K562 (cell line): ENCODE data around the gene MSI1. TPM values are rescaled to one million over a fixed set of nuclear protein-coding genes. Genes with fewer than 3 reads are reported as not detected.

Experiments
- ATAC-seq: fragments of 200-7000 bp; cut with Tn5 transposase; 3 replicates; pipeline ENCODE4 v1.9.1; 2020; ENCODE audit warnings: moderate library complexity
- BruUV-seq: library from RNA; stranded (reverse); fragments of 400-500 nt; replicated peaks from 2 replicates; lab custom pipeline; 2021; lab: Mats Ljungman, UMichigan
- CTCF ChIA-PET: fragments of 300-600 bp; formaldehyde crosslinking; extraction: SDS; loops from one replicate; lab custom pipeline; 2021; ENCODE audit warnings: low intra/inter-chr PET ratio; lab: Yijun Ruan, JAX
- POLR2A ChIA-PET: fragments of 300-600, 350-650 bp; sonication (Branson Sonifier 250); formaldehyde crosslinking; extraction: SDS; loops from one replicate; lab custom pipeline; 2021; ENCODE audit warnings: antibody characterized with exemption, inconsistent platforms; lab: Yijun Ruan, JAX
- DNase-seq, 4 experiments: peaks; one replicate each; pipeline versions ENCODE4 v3.0.0 to v3.0.0-alpha.2; 2011 to 2018; ENCODE audit warnings: low spot score in 3 of 4, mixed read lengths in 3 of 4; ENCODE audit errors: extremely low read depth in 1 of 4
- FAIRE-seq: peaks from 2 replicates; lab custom pipeline; 2011; peaks lifted over from hg19 to GRCh38; lab: Jason Lieb, UNC
- H2AFZ ChIP-seq: 2 replicates; pipeline ENCODE4 v1.6.0; 2011; ENCODE audit warnings: low read depth, low read length, control low read depth, inconsistent platforms
- H3K27ac ChIP-seq: fragments of 200-600 bp; 3 replicates; pipeline ENCODE4 v1.8.0; 2011; ENCODE audit warnings: low read depth, mild to moderate bottlenecking, control low read depth, inconsistent platforms, low read length, moderate library complexity, mixed read lengths; ENCODE audit errors: extremely low read depth
- H3K27me3 ChIP-seq, 2 experiments: fragments of 300-600 bp in 1 of 2; 2 replicates in 1 of 2; 3 replicates in 1 of 2; pipeline versions ENCODE4 v1.6.0 to v1.8.0; 2011; ENCODE audit warnings: inconsistent platforms in 2 of 2, low read length in 2 of 2, mild to moderate bottlenecking in 1 of 2, mixed read lengths in 1 of 2, moderate library complexity in 1 of 2; ENCODE audit not compliant: control insufficient read depth in 2 of 2, insufficient read depth in 2 of 2
- H3K36me3 ChIP-seq: fragments of 300-600 bp; 3 replicates; pipeline ENCODE4 v1.8.0; 2011; ENCODE audit warnings: mild to moderate bottlenecking, low read length, inconsistent platforms; ENCODE audit not compliant: control insufficient read depth, insufficient read depth
- H3K4me1 ChIP-seq, 2 experiments: fragments of 200-600 bp in 1 of 2; replicated peaks in 1 of 2; 2 replicates in 1 of 2; 3 replicates in 1 of 2; pipeline versions ENCODE4 v1.5.1 to v1.8.0; 2011; ENCODE audit warnings: inconsistent platforms in 2 of 2, low read length in 2 of 2, mild to moderate bottlenecking in 1 of 2, mixed read lengths in 1 of 2, moderate library complexity in 1 of 2; ENCODE audit not compliant: control insufficient read depth in 2 of 2, insufficient read depth in 2 of 2
- H3K4me2 ChIP-seq: 2 replicates; pipeline ENCODE4 v1.6.1; 2011; ENCODE audit warnings: low read length, control low read depth, inconsistent platforms, mixed read lengths; ENCODE audit not compliant: insufficient read depth
- H3K4me3 ChIP-seq: fragments of 200-600 bp; sonication (generic), shearing (Covaris generic); 2 replicates; pipeline ENCODE4 v1.5.1; 2016; ENCODE audit warnings: control low read depth, inconsistent platforms
- H3K79me2 ChIP-seq: fragments of 200-600 bp; 3 replicates; pipeline ENCODE4 v1.8.0; 2011; ENCODE audit warnings: low read length, inconsistent platforms; ENCODE audit not compliant: control insufficient read depth, insufficient read depth
- H3K9ac ChIP-seq, 2 experiments: 2 replicates each; pipeline versions ENCODE4 v1.6.0 to v1.6.1; 2011; ENCODE audit warnings: low read depth in 2 of 2, low read length in 2 of 2, control low read depth in 1 of 2, inconsistent platforms in 1 of 2, mild to moderate bottlenecking in 1 of 2, mixed read lengths in 1 of 2; ENCODE audit not compliant: insufficient read depth in 1 of 2
- H3K9me1 ChIP-seq: one replicate; pipeline ENCODE4 v1.6.0; 2011; ENCODE audit warnings: inconsistent platforms, mild to moderate bottlenecking, low read length, moderate library complexity; ENCODE audit not compliant: control insufficient read depth, insufficient read depth
- H3K9me3 ChIP-seq: replicated peaks from 2 replicates; pipeline ENCODE4 v1.5.1; 2011; ENCODE audit warnings: low read depth, low read length, inconsistent platforms; ENCODE audit not compliant: control insufficient read depth, insufficient read depth
- H4K20me1 ChIP-seq: replicated peaks from 2 replicates; pipeline ENCODE4 v1.6.1; 2011; ENCODE audit warnings: low read length, inconsistent platforms, mixed read lengths; ENCODE audit not compliant: control insufficient read depth, insufficient read depth
- ARID1B ChIP-seq: fragments of 450-650 bp; IDR thresholded peaks from 2 replicates; pipeline ENCODE4 v1.6.1; 2016; ENCODE audit warnings: antibody characterized with exemption, mild to moderate bottlenecking, inconsistent platforms
- CBFA2T2 ChIP-seq: fragments of 450-650 bp; conservative IDR thresholded peaks from 2 replicates; pipeline ENCODE4 v1.6.1; 2017; ENCODE audit warnings: mild to moderate bottlenecking
- CBFA2T3 ChIP-seq: fragments of 450-650 bp; IDR thresholded peaks from 2 replicates; pipeline ENCODE4 v1.6.1; 2017
- ELF4 ChIP-seq: fragments of 450-650 bp; formaldehyde crosslinking; IDR thresholded peaks from 2 replicates; pipeline ENCODE4 v1.4.0; 2022; ENCODE audit warnings: missing genetic modification characterization
- FOXK1 ChIP-seq: sonication (generic); formaldehyde crosslinking; IDR thresholded peaks from 2 replicates; pipeline ENCODE4 v1.8.0; 2022; ENCODE audit warnings: missing genetic modification reagents, mild to moderate bottlenecking, borderline replicate concordance
- LEF1 ChIP-seq: fragments of 450-650 bp; IDR thresholded peaks from 2 replicates; pipeline ENCODE4 v1.6.1; 2016; ENCODE audit warnings: mild to moderate bottlenecking
- MAFG ChIP-seq: fragments of 450-650 bp; conservative IDR thresholded peaks from 2 replicates; pipeline ENCODE4 v1.6.1; 2016; ENCODE audit warnings: missing genetic modification characterization, missing compliant biosample characterization
- MEIS2 ChIP-seq: fragments of 450-650 bp; IDR thresholded peaks from 2 replicates; pipeline ENCODE4 v1.6.1; 2014; ENCODE audit warnings: mild to moderate bottlenecking; ENCODE audit not compliant: partially characterized antibody
- NFIC ChIP-seq: fragments of 450-650 bp; IDR thresholded peaks from 2 replicates; pipeline ENCODE4 v1.6.1; 2017; ENCODE audit warnings: mild to moderate bottlenecking, inconsistent platforms
- NFIX ChIP-seq: fragments of 250-450 bp; sonication (Bioruptor Pico); IDR thresholded peaks from 2 replicates; pipeline ENCODE4 v1.4.0; 2020; ENCODE audit warnings: low read depth, mild to moderate bottlenecking, moderate library complexity
- NR1H2 ChIP-seq: sonication (generic); formaldehyde crosslinking; IDR thresholded peaks from 2 replicates; pipeline ENCODE4 v1.4.0; 2020; ENCODE audit warnings: mild to moderate bottlenecking, missing genetic modification reagents
- NR2F6 ChIP-seq: fragments of 450-650 bp; formaldehyde crosslinking; IDR thresholded peaks from 2 replicates; pipeline ENCODE4 v1.4.0; 2020; ENCODE audit warnings: mild to moderate bottlenecking
- PHB ChIP-seq: fragments of 250-450 bp; sonication (Bioruptor Pico); IDR thresholded peaks from 2 replicates; pipeline ENCODE4 v1.5.0; 2021
- POU5F1 ChIP-seq: fragments of 150-350 bp; IDR thresholded peaks from 2 replicates; pipeline ENCODE4 v1.6.1; 2014; ENCODE audit warnings: borderline replicate concordance, low read length, low read depth, mild to moderate bottlenecking; ENCODE audit not compliant: partially characterized antibody
- RFX1 ChIP-seq: fragments of 450-650 bp; IDR thresholded peaks from 2 replicates; pipeline ENCODE4 v1.6.1; 2016; ENCODE audit warnings: mild to moderate bottlenecking, moderate library complexity
- SETDB1 ChIP-seq: IDR thresholded peaks from one replicate; pipeline ENCODE4 v1.6.1; 2012; ENCODE audit warnings: low read length, control low read depth, inconsistent platforms
- TCF3 ChIP-seq: sonication (generic); formaldehyde crosslinking; IDR thresholded peaks from 2 replicates; pipeline ENCODE4 v1.4.0; 2020; ENCODE audit warnings: mild to moderate bottlenecking, missing genetic modification reagents
- U2AF1 ChIP-seq: fragments of 200-400 bp; formaldehyde crosslinking; optimal IDR thresholded peaks from 2 replicates; pipeline ENCODE3; 2017; ENCODE audit warnings: mild to moderate bottlenecking, low read depth, low read length, moderate library complexity
- ZNF41 ChIP-seq: fragments of 250-450 bp; sonication (Bioruptor Pico); conservative IDR thresholded peaks from 2 replicates; pipeline ENCODE4 v1.4.0; 2020; ENCODE audit warnings: mild to moderate bottlenecking
- ZNF75A ChIP-seq: fragments of 450-650 bp; formaldehyde crosslinking; IDR thresholded peaks from 2 replicates; pipeline ENCODE4 v1.4.0; 2020; ENCODE audit warnings: mild to moderate bottlenecking
- whole genome bisulfite sequencing: fragments of 100-300 bp; shearing (Covaris generic); methylation state at CpG from one replicate; pipeline ENCODE4 v1.1.6; 2016; ENCODE audit warnings: low coverage, mixed read lengths; ENCODE audit not compliant: insufficient coverage; ENCODE audit errors: missing lambda C conversion rate; 5-methylcytosine and 5-hydroxymethylcytosine counted together
- in situ Hi-C: fragments of 300-500 bp; cut with MboI; formaldehyde crosslinking; loops from 4 replicates; pipeline ENCODE4 v1.15.0; 2018; ENCODE audit warnings: inconsistent platforms, mixed read lengths
- intact Hi-C: fragments of 100-400 bp; cut with micrococcal nuclease; formaldehyde crosslinking; loops from 2 replicates; pipeline ENCODE4 v1.14.2; 2022
- polyA plus RNA-seq, 8 experiments: library from polyadenylated mRNA; depleted of rRNA in 4 of 8; stranded (reverse) in 5 of 8; unstranded in 3 of 8; fragments of >200 nt; fragmentation: Nextera tagmentation in 2 of 8; fragmentation: Illumina TruSeq in 1 of 8; extraction: Ambion mirVana in 2 of 8; extraction: Trizol in 1 of 8; gene quantifications; 2 replicates each; pipeline versions ENCODE4 v1.2.1 to v1.2.3, GENCODE V29; 2011 to 2014; ENCODE audit warnings: inconsistent platforms in 1 of 8, missing spikeins in 1 of 8
- total RNA-seq, 7 experiments: library from RNA; depleted of rRNA in 6 of 7; stranded (reverse); fragments of >200 nt in 6 of 7; fragmentation: Illumina TruSeq in 2 of 7; extraction: Trizol in 2 of 7; gene quantifications; 2 replicates each; pipeline versions ENCODE4 v1.2.1 to v1.2.3, GENCODE V29; 2011 to 2021; ENCODE audit warnings: low replicate concordance in 1 of 7
- TF ChIP-seq, protein P1 (sequence below): IDR thresholded peaks from 2 replicates; pipeline ENCODE4 v1.6.1; 2012; ENCODE audit warnings: low read depth, low read length, improper control_type of control experiment, borderline replicate concordance
- TF ChIP-seq, protein P2 (sequence below): fragments of 450-650 bp; IDR thresholded peaks from 2 replicates; pipeline ENCODE4 v1.6.1; 2018; ENCODE audit not compliant: partially characterized antibody

Gene MSI1
- total and polyA plus RNA-seq, 9 of the 15 experiments (the other 6 are each of a cell fraction or from before 2014, with no cell fraction given), result 0.16 TPM; not detected in 8

DNA sequence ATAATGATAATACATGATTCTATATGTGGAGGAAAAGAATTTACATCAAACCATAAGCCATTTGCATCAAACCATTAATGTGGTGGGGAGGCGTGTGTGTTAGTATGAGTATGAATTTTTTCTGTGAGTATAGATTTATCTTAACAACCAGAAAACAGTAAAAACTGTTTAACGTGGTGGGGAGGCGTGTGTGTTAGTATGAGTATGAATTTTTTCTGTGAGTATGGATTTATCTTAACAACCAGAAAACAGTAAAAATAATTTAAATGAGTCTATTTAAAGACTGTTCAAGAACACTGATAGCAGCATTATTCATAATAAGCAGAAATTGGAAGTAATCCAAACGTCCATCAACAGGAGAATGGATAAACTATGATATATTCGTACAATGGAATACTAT lies 9.1 kb upstream of the MSI1 start:
- H3K4me3 ChIP-seq, result no peak overlapping the region
- peaks cover 20 to 25% of the 10 kb centered on the region in 2 experiments for H3K4me1 ChIP-seq
- WGBS, result 12% methylated on average over 5 of the region's 5 CpGs
- ChIA-PET POLR2A (no interaction called here), CTCF (no interaction called here)
- H3K4me2 ChIP-seq, result no peak overlapping the region
- H3K27ac ChIP-seq, result no peak overlapping the region
- intact Hi-C loops, result no loop called here
- ATAC-seq (no peak), DNase-seq (no peak), FAIRE-seq (no peak)
- in situ Hi-C loops, result no loop called here
- H3K36me3 ChIP-seq, result no peaks in the 10 kb centered on the region
- no peaks in the 10 kb centered on the region for H3K9me1 ChIP-seq
- no peak overlapping the region for H3K9ac ChIP-seq
- no peaks in the 10 kb centered on the region for H3K79me2 ChIP-seq
- no peak for TF ChIP-seq ELF4 (CRISPR knock-in tag)
- TF ChIP-seq CBFA2T3, result peak; percentile 47; the same call in 1 of the 2 replicates
- TF ChIP-seq, protein P1, sequence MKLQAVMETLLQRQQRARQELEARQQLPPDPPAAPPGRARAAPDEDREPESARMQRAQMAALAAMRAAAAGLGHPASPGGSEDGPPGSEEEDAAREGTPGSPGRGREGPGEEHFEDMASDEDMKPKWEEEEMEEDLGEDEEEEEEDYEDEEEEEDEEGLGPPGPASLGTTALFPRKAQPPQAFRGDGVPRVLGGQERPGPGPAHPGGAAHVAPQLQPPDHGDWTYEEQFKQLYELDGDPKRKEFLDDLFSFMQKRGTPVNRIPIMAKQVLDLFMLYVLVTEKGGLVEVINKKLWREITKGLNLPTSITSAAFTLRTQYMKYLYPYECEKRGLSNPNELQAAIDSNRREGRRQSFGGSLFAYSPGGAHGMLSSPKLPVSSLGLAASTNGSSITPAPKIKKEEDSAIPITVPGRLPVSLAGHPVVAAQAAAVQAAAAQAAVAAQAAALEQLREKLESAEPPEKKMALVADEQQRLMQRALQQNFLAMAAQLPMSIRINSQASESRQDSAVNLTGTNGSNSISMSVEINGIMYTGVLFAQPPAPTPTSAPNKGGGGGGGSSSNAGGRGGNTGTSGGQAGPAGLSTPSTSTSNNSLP, result no peak
- no peak for TF ChIP-seq NFIX (CRISPR knock-in tag)
- TF ChIP-seq, protein P2, sequence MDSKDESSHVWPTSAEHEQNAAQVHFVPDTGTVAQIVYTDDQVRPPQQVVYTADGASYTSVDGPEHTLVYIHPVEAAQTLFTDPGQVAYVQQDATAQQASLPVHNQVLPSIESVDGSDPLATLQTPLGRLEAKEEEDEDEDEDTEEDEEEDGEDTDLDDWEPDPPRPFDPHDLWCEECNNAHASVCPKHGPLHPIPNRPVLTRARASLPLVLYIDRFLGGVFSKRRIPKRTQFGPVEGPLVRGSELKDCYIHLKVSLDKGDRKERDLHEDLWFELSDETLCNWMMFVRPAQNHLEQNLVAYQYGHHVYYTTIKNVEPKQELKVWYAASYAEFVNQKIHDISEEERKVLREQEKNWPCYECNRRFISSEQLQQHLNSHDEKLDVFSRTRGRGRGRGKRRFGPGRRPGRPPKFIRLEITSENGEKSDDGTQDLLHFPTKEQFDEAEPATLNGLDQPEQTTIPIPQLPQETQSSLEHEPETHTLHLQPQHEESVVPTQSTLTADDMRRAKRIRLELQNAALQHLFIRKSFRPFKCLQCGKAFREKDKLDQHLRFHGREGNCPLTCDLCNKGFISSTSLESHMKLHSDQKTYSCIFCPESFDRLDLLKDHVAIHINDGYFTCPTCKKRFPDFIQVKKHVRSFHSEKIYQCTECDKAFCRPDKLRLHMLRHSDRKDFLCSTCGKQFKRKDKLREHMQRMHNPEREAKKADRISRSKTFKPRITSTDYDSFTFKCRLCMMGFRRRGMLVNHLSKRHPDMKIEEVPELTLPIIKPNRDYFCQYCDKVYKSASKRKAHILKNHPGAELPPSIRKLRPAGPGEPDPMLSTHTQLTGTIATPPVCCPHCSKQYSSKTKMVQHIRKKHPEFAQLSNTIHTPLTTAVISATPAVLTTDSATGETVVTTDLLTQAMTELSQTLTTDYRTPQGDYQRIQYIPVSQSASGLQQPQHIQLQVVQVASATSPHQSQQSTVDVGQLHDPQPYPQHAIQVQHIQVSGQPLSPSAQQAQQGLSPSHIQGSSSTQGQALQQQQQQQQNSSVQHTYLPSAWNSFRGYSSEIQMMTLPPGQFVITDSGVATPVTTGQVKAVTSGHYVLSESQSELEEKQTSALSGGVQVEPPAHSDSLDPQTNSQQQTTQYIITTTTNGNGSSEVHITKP, result no peak
- no peak for TF ChIP-seq U2AF1
- TF ChIP-seq SETDB1, result no peak
- no peak for TF ChIP-seq LEF1
- peak; percentile 51 for TF ChIP-seq NFIC
- TF ChIP-seq ZNF41 (CRISPR knock-in tag), result no peak
- TF ChIP-seq MAFG (tag), result peak; percentile 21; the same call in 1 of the 2 replicates
- TF ChIP-seq NR1H2 (CRISPR knock-in tag), result no peak
- peak; percentile 44 for TF ChIP-seq MEIS2
- TF ChIP-seq TCF3 (CRISPR knock-in tag), result peak; percentile 78
- TF ChIP-seq NR2F6 (CRISPR knock-in tag), result no peak
- TF ChIP-seq CBFA2T2, result 0 out of 2 replicates have a peak, but pooled peaks have one; percentile 13
- TF ChIP-seq POU5F1, result no peak
- TF ChIP-seq ZNF75A (CRISPR knock-in tag), result no peak
- TF ChIP-seq PHB (CRISPR knock-in tag), result no peak
- no peak for TF ChIP-seq RFX1
- no peak for TF ChIP-seq FOXK1 (CRISPR knock-in tag)
- peak; percentile 26; the same call in 1 of the 2 replicates for TF ChIP-seq ARID1B
- no peaks in the 10 kb centered on the region for H3K9me3 ChIP-seq
- no peaks in the 10 kb centered on the region for H4K20me1 ChIP-seq
- no peak overlapping the region for H2AFZ ChIP-seq
- peaks cover 19 to 22% of the 10 kb centered on the region in 2 experiments; a peak in 4 of 5 replicates for H3K27me3 ChIP-seq
- no TSS peak for BruUV-seq
